CD4-positive, alpha-beta T cell treated with Interferon gamma for 1 hour (primary cell): Measurements from ENCODE around the gene RBBP4.
"Not testable (repeated sequence)": the region's sequence is repeated elsewhere in the genome, so short reads cannot be mapped to it uniquely, and the experiment has no call there.

Source experiments
- DNase-seq: peaks from one replicate; pipeline ENCODE4 v3.0.0-alpha.2; 2020

Gene RBBP4

GRCh38 chr1:32650752-32651460, at the start of gene RBBP4:
Gene RBBP4, plus strand, starts transcription at chr1:32651208. Its CDS starts 99 bp downstream, at chr1:32651307.
- DNase-seq = peak; percentile 98

- DNase-seq = no peak
These were observed 45.1 kb upstream of the RBBP4 start for GRCh38 chr1:32605711-32606424.

GRCh38 chr1:32606565-32607371, 44.2 kb upstream of the RBBP4 start:
- DNase-seq = no peak

GRCh38 chr1:32609180-32609579, 41.8 kb upstream of the RBBP4 start:
- no peak for DNase-seq

- DNase-seq = no peak
These were observed 39.2 kb upstream of the RBBP4 start for GRCh38 chr1:32611859-32612188.

- peak; percentile 60 for DNase-seq
These were observed 38.7 kb upstream of the RBBP4 start for GRCh38 chr1:32612189-32612881.

GRCh38 chr1:32613472-32613871, 37.5 kb upstream of the RBBP4 start:
- no peak for DNase-seq

GRCh38 chr1:32618673-32619221, 32.3 kb upstream of the RBBP4 start:
- DNase-seq = no peak

- no peak for DNase-seq
These were observed 31.1 kb upstream of the RBBP4 start for GRCh38 chr1:32619701-32620485.

- no peak for DNase-seq
These were observed 28.8 kb upstream of the RBBP4 start for GRCh38 chr1:32622205-32622604.

GRCh38 chr1:32622806-32623681, 28.0 kb upstream of the RBBP4 start:
- no peak for DNase-seq

- DNase-seq = no peak
These were observed 27.2 kb upstream of the RBBP4 start for GRCh38 chr1:32623775-32624174.

- no peak for DNase-seq
These were observed 24.8 kb upstream of the RBBP4 start for GRCh38 chr1:32626176-32626575.

- peak; percentile 30 for DNase-seq
These were observed 23.3 kb upstream of the RBBP4 start for GRCh38 chr1:32627596-32628162.

GRCh38 chr1:32630173-32630572, 20.8 kb upstream of the RBBP4 start:
- not testable (repeated sequence) for DNase-seq

GRCh38 chr1:32632829-32633228, 18.2 kb upstream of the RBBP4 start:
- no peak for DNase-seq

GRCh38 chr1:32635508-32636277, 15.3 kb upstream of the RBBP4 start:
- no peak for DNase-seq

- DNase-seq = peak; percentile 41
These were observed 13.9 kb upstream of the RBBP4 start for GRCh38 chr1:32636914-32637645.

GRCh38 chr1:32639489-32640075, 11.4 kb upstream of the RBBP4 start:
- DNase-seq = no peak
